HepG2 (cell line): ENCODE results near the gene SLC36A2. TPM values are rescaled to one million over a fixed set of nuclear protein-coding genes. Genes with fewer than 3 reads are reported as not detected.

Experiments
- polyA plus RNA-seq, 8 experiments: library from polyadenylated mRNA; depleted of rRNA in 3 of 8; stranded (reverse) in 7 of 8; unstranded in 1 of 8; fragments of >200 nt; fragmentation: Illumina TruSeq in 4 of 8; extraction: Trizol in 4 of 8; gene quantifications; 2 replicates each; pipeline versions ENCODE4 v1.2.1 to v1.2.3, GENCODE V29; 2011 to 2016; ENCODE audit warnings: low read depth in 4 of 8, missing spikeins in 1 of 8, mixed read lengths in 1 of 8; ENCODE audit not compliant: insufficient read depth in 1 of 8
- total RNA-seq, 5 experiments: library from RNA; depleted of rRNA; stranded (reverse); fragments of >200 nt; fragmentation: Illumina TruSeq; extraction: Trizol; gene quantifications; 2 replicates each; pipeline ENCODE4 v1.2.3, GENCODE V29; 2016; ENCODE audit warnings: low read depth in 1 of 5
- TF ChIP-seq, protein P1 (sequence below): sonication (generic); formaldehyde crosslinking; IDR thresholded peaks from 2 replicates; pipeline ENCODE4 v1.4.0; 2020; ENCODE audit warnings: mild to moderate bottlenecking, missing genetic modification reagents
- TF ChIP-seq, protein P2 (sequence below): sonication (generic); formaldehyde crosslinking; IDR thresholded peaks from 2 replicates; pipeline ENCODE4 v1.4.0; 2020; ENCODE audit warnings: mild to moderate bottlenecking, missing genetic modification reagents
- TF ChIP-seq, protein P3 (sequence below): sonication (generic); formaldehyde crosslinking; IDR thresholded peaks from 2 replicates; pipeline ENCODE4 v1.4.0; 2020; ENCODE audit warnings: missing genetic modification reagents
- TF ChIP-seq, protein P4 (sequence below): sonication (generic); formaldehyde crosslinking; IDR thresholded peaks from 2 replicates; pipeline ENCODE4 v1.4.0; 2020; ENCODE audit warnings: mild to moderate bottlenecking, missing genetic modification reagents

SLC36A2 gene
- total and polyA plus RNA-seq, 2 of the 13 experiments (the other 11 are each of a cell fraction or from before 2014, with no cell fraction given), result 0.03 TPM; not detected in 1

DNA sequence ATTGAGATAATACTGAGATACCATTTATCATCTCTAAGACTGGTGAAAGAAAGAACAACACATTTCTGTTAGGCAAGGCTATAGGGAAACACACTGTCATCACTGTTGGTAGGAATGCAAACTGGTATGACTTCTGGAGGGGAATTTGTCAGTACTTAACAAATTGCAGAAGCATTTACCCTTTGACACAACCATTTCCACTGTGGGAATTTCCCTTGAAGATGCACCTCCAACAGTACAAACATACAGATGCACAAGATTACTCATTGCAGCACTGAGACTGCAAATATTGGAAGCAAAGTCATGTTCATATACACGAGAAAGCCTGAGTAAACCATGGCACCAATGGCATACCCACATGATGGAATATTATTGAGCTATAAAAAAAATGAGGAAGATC lies 76.8 kb downstream of the SLC36A2 start (continued):
- TF ChIP-seq, protein P1, sequence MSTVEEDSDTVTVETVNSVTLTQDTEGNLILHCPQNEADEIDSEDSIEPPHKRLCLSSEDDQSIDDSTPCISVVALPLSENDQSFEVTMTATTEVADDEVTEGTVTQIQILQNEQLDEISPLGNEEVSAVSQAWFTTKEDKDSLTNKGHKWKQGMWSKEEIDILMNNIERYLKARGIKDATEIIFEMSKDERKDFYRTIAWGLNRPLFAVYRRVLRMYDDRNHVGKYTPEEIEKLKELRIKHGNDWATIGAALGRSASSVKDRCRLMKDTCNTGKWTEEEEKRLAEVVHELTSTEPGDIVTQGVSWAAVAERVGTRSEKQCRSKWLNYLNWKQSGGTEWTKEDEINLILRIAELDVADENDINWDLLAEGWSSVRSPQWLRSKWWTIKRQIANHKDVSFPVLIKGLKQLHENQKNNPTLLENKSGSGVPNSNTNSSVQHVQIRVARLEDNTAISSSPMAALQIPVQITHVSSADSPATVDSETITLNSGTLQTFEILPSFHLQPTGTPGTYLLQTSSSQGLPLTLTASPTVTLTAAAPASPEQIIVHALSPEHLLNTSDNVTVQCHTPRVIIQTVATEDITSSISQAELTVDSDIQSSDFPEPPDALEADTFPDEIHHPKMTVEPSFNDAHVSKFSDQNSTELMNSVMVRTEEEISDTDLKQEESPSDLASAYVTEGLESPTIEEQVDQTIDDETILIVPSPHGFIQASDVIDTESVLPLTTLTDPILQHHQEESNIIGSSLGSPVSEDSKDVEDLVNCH (CRISPR knock-in tag), result no peak
- TF ChIP-seq, protein P2, sequence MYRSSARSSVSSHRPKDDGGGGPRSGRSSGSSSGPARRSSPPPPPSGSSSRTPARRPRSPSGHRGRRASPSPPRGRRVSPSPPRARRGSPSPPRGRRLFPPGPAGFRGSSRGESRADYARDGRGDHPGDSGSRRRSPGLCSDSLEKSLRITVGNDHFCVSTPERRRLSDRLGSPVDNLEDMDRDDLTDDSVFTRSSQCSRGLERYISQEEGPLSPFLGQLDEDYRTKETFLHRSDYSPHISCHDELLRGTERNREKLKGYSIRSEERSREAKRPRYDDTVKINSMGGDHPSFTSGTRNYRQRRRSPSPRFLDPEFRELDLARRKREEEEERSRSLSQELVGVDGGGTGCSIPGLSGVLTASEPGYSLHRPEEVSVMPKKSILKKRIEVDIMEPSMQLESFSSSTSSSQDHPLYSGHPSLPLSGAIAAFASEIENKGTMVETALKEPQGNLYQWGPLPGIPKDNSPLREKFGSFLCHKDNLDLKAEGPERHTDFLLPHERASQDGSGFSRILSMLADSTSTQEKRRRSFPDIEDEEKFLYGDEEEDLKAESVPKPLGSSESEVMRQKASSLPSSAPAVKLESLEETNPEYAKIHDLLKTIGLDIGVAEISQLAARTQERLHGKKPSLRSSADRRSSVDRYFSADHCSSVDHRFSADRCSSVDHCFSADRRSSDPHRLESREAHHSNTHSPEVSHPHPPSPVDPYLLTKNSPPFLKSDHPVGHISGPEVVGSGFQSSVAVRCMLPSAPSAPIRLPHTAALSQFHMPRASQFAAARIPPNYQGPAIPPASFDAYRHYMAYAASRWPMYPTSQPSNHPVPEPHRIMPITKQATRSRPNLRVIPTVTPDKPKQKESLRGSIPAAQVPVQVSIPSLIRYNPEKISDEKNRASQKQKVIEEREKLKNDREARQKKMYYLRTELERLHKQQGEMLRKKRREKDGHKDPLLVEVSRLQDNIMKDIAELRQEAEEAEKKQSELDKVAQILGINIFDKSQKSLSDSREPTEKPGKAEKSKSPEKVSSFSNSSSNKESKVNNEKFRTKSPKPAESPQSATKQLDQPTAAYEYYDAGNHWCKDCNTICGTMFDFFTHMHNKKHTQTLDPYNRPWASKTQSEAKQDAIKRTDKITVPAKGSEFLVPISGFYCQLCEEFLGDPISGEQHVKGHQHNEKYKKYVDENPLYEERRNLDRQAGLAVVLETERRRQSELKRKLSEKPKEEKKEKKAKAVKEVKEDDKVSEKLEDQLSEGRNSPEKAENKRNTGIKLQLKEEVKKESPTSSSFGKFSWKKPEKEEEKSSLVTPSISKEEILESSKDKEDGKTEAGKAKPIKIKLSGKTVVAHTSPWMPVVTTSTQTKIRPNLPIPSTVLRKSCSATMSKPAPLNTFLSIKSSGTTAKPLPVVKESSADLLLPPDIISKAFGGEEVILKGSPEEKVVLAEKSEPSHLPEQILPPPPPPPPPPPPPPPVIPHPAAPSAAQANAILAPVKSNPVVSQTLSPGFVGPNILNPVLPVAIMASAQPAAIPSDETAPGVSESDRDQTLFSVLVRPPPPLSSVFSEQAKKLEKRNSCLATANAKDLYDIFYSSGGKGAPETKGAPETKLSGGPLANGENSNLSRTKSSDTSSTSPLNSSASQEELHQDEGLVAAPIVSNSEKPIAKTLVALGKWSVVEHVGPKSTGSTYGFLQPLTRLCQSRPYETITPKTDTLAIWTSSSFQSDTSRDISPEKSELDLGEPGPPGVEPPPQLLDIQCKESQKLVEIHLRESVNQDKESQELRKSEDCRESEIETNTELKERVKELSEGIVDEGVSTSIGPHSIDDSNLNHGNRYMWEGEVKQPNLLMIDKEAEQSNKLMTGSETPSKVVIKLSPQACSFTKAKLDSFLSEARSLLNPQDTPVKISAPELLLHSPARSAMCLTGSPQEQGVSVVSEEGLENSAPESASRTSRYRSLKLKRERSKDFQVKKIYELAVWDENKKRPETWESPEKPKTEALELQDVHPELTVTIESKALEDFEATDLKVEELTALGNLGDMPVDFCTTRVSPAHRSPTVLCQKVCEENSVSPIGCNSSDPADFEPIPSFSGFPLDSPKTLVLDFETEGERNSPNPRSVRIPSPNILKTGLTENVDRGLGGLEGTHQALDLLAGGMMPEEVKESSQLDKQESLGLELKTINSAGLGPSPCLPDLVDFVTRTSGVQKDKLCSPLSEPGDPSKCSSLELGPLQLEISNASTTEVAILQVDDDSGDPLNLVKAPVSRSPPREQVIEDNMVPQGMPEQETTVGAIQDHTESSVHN, result no peak
- TF ChIP-seq, protein P3, sequence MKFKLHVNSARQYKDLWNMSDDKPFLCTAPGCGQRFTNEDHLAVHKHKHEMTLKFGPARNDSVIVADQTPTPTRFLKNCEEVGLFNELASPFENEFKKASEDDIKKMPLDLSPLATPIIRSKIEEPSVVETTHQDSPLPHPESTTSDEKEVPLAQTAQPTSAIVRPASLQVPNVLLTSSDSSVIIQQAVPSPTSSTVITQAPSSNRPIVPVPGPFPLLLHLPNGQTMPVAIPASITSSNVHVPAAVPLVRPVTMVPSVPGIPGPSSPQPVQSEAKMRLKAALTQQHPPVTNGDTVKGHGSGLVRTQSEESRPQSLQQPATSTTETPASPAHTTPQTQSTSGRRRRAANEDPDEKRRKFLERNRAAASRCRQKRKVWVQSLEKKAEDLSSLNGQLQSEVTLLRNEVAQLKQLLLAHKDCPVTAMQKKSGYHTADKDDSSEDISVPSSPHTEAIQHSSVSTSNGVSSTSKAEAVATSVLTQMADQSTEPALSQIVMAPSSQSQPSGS (CRISPR knock-in tag), result no peak
- TF ChIP-seq, protein P4, sequence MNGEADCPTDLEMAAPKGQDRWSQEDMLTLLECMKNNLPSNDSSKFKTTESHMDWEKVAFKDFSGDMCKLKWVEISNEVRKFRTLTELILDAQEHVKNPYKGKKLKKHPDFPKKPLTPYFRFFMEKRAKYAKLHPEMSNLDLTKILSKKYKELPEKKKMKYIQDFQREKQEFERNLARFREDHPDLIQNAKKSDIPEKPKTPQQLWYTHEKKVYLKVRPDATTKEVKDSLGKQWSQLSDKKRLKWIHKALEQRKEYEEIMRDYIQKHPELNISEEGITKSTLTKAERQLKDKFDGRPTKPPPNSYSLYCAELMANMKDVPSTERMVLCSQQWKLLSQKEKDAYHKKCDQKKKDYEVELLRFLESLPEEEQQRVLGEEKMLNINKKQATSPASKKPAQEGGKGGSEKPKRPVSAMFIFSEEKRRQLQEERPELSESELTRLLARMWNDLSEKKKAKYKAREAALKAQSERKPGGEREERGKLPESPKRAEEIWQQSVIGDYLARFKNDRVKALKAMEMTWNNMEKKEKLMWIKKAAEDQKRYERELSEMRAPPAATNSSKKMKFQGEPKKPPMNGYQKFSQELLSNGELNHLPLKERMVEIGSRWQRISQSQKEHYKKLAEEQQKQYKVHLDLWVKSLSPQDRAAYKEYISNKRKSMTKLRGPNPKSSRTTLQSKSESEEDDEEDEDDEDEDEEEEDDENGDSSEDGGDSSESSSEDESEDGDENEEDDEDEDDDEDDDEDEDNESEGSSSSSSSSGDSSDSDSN, result no peak
